Karpas-422 (cell line): Measurements from ENCODE around the gene TCTN1. TPM values are rescaled to one million over a fixed set of nuclear protein-coding genes. Genes with fewer than 3 reads are reported as not detected.
"Not testable (repeated sequence)": the region's sequence is repeated elsewhere in the genome, so short reads cannot be mapped to it uniquely, and the experiment has no call there.

Source experiments
- DNase-seq: peaks from one replicate; pipeline ENCODE4 v3.0.0-alpha.2; 2015
- H2AFZ ChIP-seq: fragments of 200-600 bp; sonication (generic); 2 replicates; pipeline ENCODE4 v1.6.1; 2014; ENCODE audit warnings: antibody characterized with exemption, low read length, mixed read lengths
- H3K27ac ChIP-seq: fragments of 200-600 bp; sonication (generic); 2 replicates; pipeline ENCODE4 v1.5.1; 2014; ENCODE audit warnings: mild to moderate bottlenecking, low read length, moderate library complexity
- H3K27me3 ChIP-seq: fragments of 200-600 bp; sonication (generic); 2 replicates; pipeline ENCODE4 v1.6.1; 2014; ENCODE audit warnings: low read length, mixed read lengths
- H3K36me3 ChIP-seq: fragments of 200-600 bp; sonication (generic); 2 replicates; pipeline ENCODE4 v1.6.1; 2014; ENCODE audit warnings: low read length, mixed read lengths; ENCODE audit not compliant: insufficient read depth
- H3K4me1 ChIP-seq: fragments of 200-600 bp; sonication (generic); 2 replicates; pipeline ENCODE4 v1.6.1; 2014; ENCODE audit warnings: mild to moderate bottlenecking, low read length, mixed read lengths
- H3K4me2 ChIP-seq: fragments of 200-600 bp; sonication (generic); 2 replicates; pipeline ENCODE4 v1.6.1; 2014; ENCODE audit warnings: low read length, low read depth, mild to moderate bottlenecking; ENCODE audit not compliant: poor library complexity, severe bottlenecking
- H3K4me3 ChIP-seq: fragments of 200-600 bp; sonication (generic); 2 replicates; pipeline ENCODE4 v1.5.1; 2014; ENCODE audit warnings: mild to moderate bottlenecking, antibody characterized with exemption, low read length, mixed read lengths
- H3K79me2 ChIP-seq: fragments of 200-600 bp; sonication (generic); 2 replicates; pipeline ENCODE4 v1.6.1; 2014; ENCODE audit warnings: mild to moderate bottlenecking, low read length, mixed read lengths
- H3K9ac ChIP-seq: fragments of 200-600 bp; sonication (generic); 2 replicates; pipeline ENCODE4 v1.6.0; 2014; ENCODE audit warnings: low read length
- H3K9me2 ChIP-seq: fragments of 200-600 bp; sonication (generic), shearing (Covaris generic); replicated peaks from 2 replicates; pipeline ENCODE4 v1.6.0; 2014; ENCODE audit warnings: mild to moderate bottlenecking, low read length, moderate library complexity; ENCODE audit not compliant: insufficient read depth
- H3K9me3 ChIP-seq: fragments of 300-700, 200-600 bp; sonication (generic); 2 replicates; pipeline ENCODE4 v1.6.1; 2014; ENCODE audit warnings: low read length, mixed read lengths
- H4K20me1 ChIP-seq: fragments of 200-600 bp; sonication (generic); 2 replicates; pipeline ENCODE4 v1.6.1; 2014; ENCODE audit warnings: mild to moderate bottlenecking, antibody characterized with exemption, low read length, low read depth; ENCODE audit not compliant: insufficient read depth
- total RNA-seq: library from RNA; depleted of rRNA; stranded (reverse); fragments of >200 nt; shearing (Covaris generic); gene quantifications from 2 replicates; pipeline ENCODE4 v1.2.3, GENCODE V29; 2014; ENCODE audit warnings: low replicate concordance

The TCTN1 gene
- total RNA-seq, 1 experiment from 2014 or later = 31.3 TPM

- H3K4me2 ChIP-seq = peak overlapping the region; percentile 77
- no peak overlapping the region for H2AFZ ChIP-seq
- DNase-seq = peak; percentile 73
- H3K4me1 ChIP-seq = peaks cover 66% of the 10 kb centered on the region
- no peaks in the 10 kb centered on the region for H3K9me2 ChIP-seq
- H4K20me1 ChIP-seq = peaks cover 16% of the 10 kb centered on the region
- H3K36me3 ChIP-seq = peaks cover 24% of the 10 kb centered on the region
- peak overlapping the region; percentile 79 for H3K27ac ChIP-seq
- H3K79me2 ChIP-seq = peaks cover 64% of the 10 kb centered on the region
- H3K9ac ChIP-seq = peak overlapping the region; percentile 83
- peak overlapping the region; percentile 76 for H3K4me3 ChIP-seq
- H3K27me3 ChIP-seq = no peaks in the 10 kb centered on the region
- H3K9me3 ChIP-seq = no peaks in the 10 kb centered on the region
Measured at GRCh38 chr12:110581931-110582275, 32.0 kb upstream of the TCTN1 start.

- H3K79me2 ChIP-seq = peaks cover 58% of the 10 kb centered on the region
- H3K4me2 ChIP-seq = peak overlapping the region; percentile 77
- H3K36me3 ChIP-seq = peaks cover 21% of the 10 kb centered on the region
- no peaks in the 10 kb centered on the region for H3K9me3 ChIP-seq
- H3K27me3 ChIP-seq = no peaks in the 10 kb centered on the region
- H3K27ac ChIP-seq = peak overlapping the region; percentile 79
- peaks cover 66% of the 10 kb centered on the region for H3K4me1 ChIP-seq
- peak overlapping the region; percentile 83 for H3K9ac ChIP-seq
- H3K4me3 ChIP-seq = peak overlapping the region; percentile 76
- H4K20me1 ChIP-seq = peaks cover 16% of the 10 kb centered on the region
- H2AFZ ChIP-seq = no peak overlapping the region
- H3K9me2 ChIP-seq = no peaks in the 10 kb centered on the region
- DNase-seq = peak; percentile 89
Measured at GRCh38 chr12:110582276-110583136, 31.4 kb upstream of the TCTN1 start.

GRCh38 chr12:110583137-110584059 is 30.5 kb upstream of the TCTN1 start, which contains the start of gene PPTC7:
TSS of gene PPTC7 (minus strand) at chr12:110583318. CDS start at chr12:110583031, 287 bp downstream.
- Histone ChIP-seq H3K4me3 (peak within 1 kb of the TSS; percentile 76), H3K27ac (peak within 1 kb of the TSS; percentile 79), H3K4me2 (peak within 1 kb of the TSS; percentile 77), H3K4me1 (peaks cover 60% of the 10 kb centered on the region), H3K9ac (peak within 1 kb of the TSS; percentile 83), H3K79me2 (peaks cover 49% of the 10 kb centered on the region), H4K20me1 (peaks cover 16% of the 10 kb centered on the region), H3K9me3 (no peaks in the 10 kb centered on the region), H3K9me2 (no peaks in the 10 kb centered on the region), H2AFZ (peak within 1 kb of the TSS; percentile 76), H3K36me3 (peaks cover 12% of the 10 kb centered on the region; the same call in 1 of the 2 replicates), H3K27me3 (no peaks in the 10 kb centered on the region)
- peak; percentile 99 for DNase-seq

GRCh38 chr12:110585231-110585799 is 28.6 kb upstream of the TCTN1 start:
- Histone ChIP-seq H4K20me1 (peaks cover 9% of the 10 kb centered on the region), H3K79me2 (peaks cover 30% of the 10 kb centered on the region), H3K9me3 (no peaks in the 10 kb centered on the region), H3K27ac (no peak overlapping the region), H3K36me3 (peaks cover 5% of the 10 kb centered on the region; the same call in 1 of the 2 replicates), H3K27me3 (no peaks in the 10 kb centered on the region), H3K9ac (0 out of 2 replicates have a peak overlapping the region, but pooled peaks have one; percentile 20), H3K4me3 (no peak overlapping the region), H3K9me2 (no peaks in the 10 kb centered on the region), H3K4me1 (peaks cover 40% of the 10 kb centered on the region), H3K4me2 (peak overlapping the region; percentile 26), H2AFZ (peak overlapping the region; percentile 54)
- no peak for DNase-seq

- H3K9me3 ChIP-seq, H3K4me2 ChIP-seq, H3K4me3 ChIP-seq, H3K27ac ChIP-seq, DNase-seq, H3K36me3 ChIP-seq, H3K9me2 ChIP-seq, H4K20me1 ChIP-seq, H3K27me3 ChIP-seq, H3K9ac ChIP-seq, H2AFZ ChIP-seq: not testable (repeated sequence)
- Histone ChIP-seq H3K4me1 (peaks cover 42% of the 10 kb centered on the region), H3K79me2 (peaks cover 12% of the 10 kb centered on the region)
Measured at GRCh38 chr12:110587102-110587501, 26.8 kb upstream of the TCTN1 start.

- Histone ChIP-seq H3K9ac (no peak overlapping the region), H3K4me1 (peaks cover 27% of the 10 kb centered on the region), H3K9me2 (no peaks in the 10 kb centered on the region), H3K79me2 (no peaks in the 10 kb centered on the region), H3K27ac (no peak overlapping the region), H3K27me3 (no peaks in the 10 kb centered on the region), H3K4me3 (no peak overlapping the region), H2AFZ (no peak overlapping the region), H3K4me2 (no peak overlapping the region), H3K9me3 (no peaks in the 10 kb centered on the region), H3K36me3 (no peaks in the 10 kb centered on the region), H4K20me1 (no peaks in the 10 kb centered on the region)
- no peak for DNase-seq
Measured at GRCh38 chr12:110590059-110590458, 23.9 kb upstream of the TCTN1 start.

GRCh38 chr12:110590806-110591326 is 23.1 kb upstream of the TCTN1 start:
- H3K4me2 ChIP-seq = peak overlapping the region; percentile 59
- no peaks in the 10 kb centered on the region for H3K9me2 ChIP-seq
- peak overlapping the region; percentile 46 for H2AFZ ChIP-seq
- peaks cover 19% of the 10 kb centered on the region for H3K4me1 ChIP-seq
- H3K79me2 ChIP-seq = no peaks in the 10 kb centered on the region
- H3K9ac ChIP-seq = peak overlapping the region; percentile 37; the same call in 1 of the 2 replicates
- H3K36me3 ChIP-seq = no peaks in the 10 kb centered on the region
- H3K27ac ChIP-seq = peak overlapping the region; percentile 71
- no peaks in the 10 kb centered on the region for H3K27me3 ChIP-seq
- H3K4me3 ChIP-seq = peak overlapping the region; percentile 21; the same call in 1 of the 2 replicates
- peak; percentile 77 for DNase-seq
- no peaks in the 10 kb centered on the region for H3K9me3 ChIP-seq
- H4K20me1 ChIP-seq = no peaks in the 10 kb centered on the region
